Measurements from ENCODE around the gene RRBP1.

Gene RRBP1

GRCh38 chr20:17608701-17609497 lies 73.1 kb downstream of the RRBP1 start:
- no peak for DNase-seq

DNA sequence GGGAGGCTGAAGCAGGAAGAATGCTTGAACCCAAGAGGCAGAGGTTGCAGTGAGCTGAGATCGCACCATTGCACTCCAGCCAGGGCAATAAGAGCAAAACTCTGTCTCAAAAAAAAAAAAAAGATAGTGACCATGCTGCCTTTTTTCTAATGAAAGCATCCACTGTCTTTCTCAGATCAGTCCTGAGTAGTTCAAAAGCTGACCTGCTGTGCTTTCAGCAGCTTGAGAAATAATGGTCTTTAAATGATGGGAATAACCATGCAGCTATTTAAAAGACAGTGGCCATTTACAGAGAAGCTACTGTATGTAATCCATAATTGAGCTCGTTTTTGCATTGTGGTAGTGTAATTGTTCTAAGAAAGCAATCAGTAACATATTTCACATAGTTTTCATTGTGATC lies 76.0 kb downstream of the RRBP1 start:
- DNase-seq, result no peak

- no peak for DNase-seq
Observed at GRCh38 chr20:17605131-17605660, 76.8 kb downstream of the RRBP1 start.

- no peak for DNase-seq
Observed at GRCh38 chr20:17602493-17602892, 79.5 kb downstream of the RRBP1 start.

DNA sequence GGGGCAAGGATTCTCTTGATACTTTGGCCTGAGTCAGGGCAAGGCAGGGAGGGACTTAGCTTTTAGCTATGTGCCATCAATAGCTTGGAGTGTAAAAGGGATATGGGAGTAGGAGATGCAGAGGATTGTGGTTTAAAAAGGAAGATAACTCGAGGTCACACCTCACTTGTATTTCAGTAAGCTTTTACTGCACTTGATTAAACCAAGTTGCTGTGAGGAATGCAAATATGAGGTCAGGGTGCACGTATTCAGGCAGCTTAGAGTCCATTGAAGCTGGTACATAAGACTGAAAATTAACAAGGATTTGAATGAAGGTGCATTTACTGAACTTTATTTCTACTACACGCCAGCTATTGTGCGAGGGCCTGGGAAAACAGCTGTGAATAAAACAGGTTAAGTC lies 80.1 kb downstream of the RRBP1 start:
- no peak for DNase-seq

GRCh38 chr20:17598013-17598550 lies 84.0 kb downstream of the RRBP1 start:
- no peak for DNase-seq

- DNase-seq, result no peak
Observed at GRCh38 chr20:17595856-17596255, 86.2 kb downstream of the RRBP1 start.

DNA sequence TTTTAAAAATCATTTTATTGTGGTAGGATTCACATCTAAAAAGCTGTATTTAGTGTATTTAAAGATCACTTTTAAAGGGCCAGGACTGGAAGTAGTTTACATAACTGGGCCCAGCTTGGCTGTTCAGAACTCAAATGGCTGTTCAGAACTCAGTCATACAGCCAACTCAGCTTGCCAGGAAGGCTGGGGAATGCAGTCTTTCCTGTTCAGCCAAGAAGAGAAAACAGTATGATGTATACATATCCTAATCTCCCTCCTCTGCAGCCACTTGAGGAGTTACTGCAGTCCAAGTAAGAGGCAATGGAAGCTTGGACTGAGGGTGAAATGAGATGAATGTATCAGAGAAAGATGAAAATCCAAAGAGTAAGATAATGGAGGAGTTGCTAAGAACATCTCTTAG lies 87.6 kb downstream of the RRBP1 start:
- DNase-seq, result no peak

DNA sequence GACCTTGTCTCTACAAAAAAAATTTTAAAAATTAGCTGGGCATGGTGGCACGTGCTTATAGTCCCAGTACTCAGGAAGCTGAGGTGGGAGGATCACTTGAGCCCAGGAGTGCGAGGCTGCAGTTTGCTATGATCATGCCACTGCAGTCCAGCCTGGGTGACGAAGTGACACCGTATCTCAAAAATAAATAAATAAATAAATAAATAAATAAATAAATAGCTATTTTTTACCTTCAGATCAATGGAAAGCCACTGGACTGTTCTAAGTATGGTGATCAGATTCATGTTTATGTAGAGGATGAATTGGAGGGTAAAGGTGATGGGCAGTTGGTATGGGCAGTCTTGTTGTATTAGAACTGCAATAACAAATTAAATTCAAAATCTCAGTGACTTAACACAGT lies 88.1 kb downstream of the RRBP1 start:
- DNase-seq, result no peak

DNA sequence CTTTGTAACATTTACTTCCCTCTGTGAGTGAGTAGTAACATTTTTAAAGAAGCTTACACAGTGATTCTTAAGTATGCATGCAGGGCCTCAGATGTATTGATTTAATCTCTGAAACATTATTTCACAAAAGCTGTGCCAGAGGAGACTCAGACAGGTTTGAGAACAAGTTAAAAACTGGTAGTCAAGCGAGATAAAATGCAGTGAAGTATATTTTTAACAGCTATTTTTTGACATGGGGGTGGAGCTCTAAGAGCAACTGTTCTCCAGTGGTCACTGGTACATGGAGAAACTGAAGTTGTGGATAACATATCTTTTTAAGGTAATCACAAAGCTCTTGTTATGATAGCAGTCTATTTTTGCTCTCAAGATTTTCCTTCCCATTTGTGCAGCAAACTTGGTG lies 91.8 kb downstream of the RRBP1 start:
- no peak for DNase-seq

DNA sequence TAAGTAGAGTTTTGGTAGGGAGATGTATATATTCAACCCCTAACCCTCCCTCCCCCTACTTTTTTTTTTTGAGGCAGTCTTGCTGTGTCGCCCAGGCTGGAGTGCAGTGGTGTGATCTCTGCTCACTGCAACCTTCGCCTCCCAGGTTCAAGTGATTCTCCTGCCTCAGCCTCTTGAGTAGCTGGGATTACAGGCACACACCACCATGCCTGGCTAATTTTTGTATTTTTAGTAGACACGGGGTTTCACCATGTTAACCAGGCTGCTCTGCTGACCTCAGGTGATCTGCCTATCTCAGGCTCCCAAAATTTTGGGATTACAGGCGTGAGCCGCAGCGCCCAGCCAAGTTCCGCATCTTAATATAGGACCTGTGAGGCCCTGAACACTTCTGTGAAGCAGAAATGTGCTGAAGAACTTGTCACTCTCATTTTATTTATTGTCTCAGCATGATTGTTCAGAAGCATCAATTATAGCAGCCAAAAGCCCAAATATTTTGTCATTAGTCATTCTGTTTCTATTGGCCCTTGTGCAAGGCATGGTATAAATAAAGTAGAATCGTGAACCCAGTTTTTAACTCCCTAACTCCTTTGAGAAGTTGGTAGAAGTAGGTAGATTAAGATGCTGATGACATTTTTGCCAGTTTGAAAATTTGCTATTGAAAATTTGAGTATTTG lies 92.7 kb downstream of the RRBP1 start:
- DNase-seq, result no peak

GRCh38 chr20:17587824-17588223 lies 94.2 kb downstream of the RRBP1 start:
- no peak for DNase-seq

DNA sequence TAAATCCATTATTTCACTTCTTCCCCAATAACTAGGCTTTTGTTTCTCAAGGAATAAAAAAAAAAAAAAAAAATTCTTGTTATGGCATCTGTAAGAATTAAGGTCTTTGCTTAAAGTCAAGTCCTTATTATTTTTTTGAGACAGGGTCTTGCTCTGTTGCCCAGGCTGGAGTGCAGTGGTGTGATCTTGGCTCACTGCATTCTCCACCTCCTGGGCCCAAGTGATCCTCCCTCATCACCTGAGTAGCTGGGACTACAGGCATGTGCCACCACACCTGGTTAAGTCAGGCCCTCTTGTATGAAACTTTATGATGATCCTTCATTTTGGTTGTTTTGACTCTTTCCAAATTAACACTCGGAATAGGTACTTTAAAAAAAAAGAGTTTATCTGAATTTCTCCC lies 94.9 kb downstream of the RRBP1 start:
- no peak for DNase-seq

GRCh38 chr20:17586250-17586649 lies 95.8 kb downstream of the RRBP1 start:
- no peak for DNase-seq

DNA sequence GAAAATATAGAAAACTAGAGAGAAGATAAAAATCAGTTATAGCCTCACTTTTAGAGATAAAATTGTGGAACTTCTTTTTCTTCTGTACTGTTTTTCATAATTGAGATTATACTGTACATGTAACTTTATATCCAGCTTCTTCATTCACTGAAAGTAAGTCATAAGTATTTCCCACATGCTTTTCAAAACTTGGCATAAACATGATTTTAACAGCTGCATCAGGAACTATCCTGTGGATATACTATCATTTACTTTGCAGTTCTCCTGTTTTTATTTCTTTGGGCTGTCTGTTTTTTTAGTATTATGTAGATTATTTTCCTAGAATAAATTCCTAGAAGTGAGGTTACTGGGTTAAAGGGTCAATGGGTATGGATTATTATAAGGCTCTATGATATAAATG lies 97.4 kb downstream of the RRBP1 start:
- no peak for DNase-seq

GRCh38 chr20:17583126-17583525 lies 98.9 kb downstream of the RRBP1 start:
- no peak for DNase-seq

DNA sequence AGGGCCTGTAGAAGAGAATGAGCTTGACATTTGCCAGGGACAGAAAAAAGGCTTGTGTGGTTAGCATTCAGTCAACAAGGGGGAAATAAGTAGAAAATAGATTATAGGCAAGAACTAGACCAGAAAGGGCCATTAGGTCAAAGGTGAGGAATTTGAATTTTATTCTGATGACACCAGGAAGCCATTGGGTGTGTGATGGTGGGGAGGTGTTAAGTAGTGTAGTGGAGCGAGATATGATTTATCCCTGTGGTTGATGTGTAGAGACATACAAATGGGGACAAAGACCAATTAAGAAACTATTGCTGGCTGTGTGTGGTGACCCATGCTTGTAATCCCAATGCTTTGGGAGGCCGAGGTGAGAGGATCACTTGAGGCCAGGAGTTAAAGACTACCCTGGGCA lies 101.1 kb downstream of the RRBP1 start:
- DNase-seq, result no peak

DNA sequence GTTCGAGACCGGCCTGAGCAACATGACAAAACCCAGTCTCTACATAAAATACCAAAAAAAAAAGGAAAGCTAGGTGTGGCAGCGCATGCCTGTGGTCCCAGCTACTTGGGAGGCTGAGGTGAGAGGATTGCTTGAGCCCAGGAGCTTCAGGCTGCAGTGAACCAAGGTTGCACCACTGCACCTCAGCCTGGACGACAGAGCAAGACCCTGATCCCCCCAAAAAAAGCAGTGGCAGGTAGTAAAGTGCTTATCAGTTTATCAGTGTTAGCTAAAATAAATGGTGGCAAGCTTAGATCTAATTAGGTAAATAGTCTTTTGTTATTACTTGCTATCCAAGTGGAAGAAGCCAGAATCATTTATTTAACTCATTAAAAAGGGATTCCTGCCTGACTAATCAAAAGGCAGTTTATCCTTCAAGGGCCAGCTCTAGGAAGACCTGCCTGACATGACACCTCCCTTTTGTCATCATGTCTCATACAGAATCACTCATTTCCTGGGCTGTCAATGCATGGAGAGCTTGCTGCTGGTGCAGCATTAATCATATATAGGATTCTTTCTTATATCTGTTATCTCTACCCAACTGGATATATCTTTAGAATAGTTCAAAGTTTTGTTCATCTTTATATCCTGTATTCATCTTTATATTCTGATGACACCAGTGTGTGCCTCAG lies 102.5 kb downstream of the RRBP1 start:
- DNase-seq, result no peak

GRCh38 chr20:17576215-17576614 lies 105.8 kb downstream of the RRBP1 start:
- no peak for DNase-seq

- no peak for DNase-seq
Observed at GRCh38 chr20:17573463-17573862, 108.6 kb downstream of the RRBP1 start.

DNA sequence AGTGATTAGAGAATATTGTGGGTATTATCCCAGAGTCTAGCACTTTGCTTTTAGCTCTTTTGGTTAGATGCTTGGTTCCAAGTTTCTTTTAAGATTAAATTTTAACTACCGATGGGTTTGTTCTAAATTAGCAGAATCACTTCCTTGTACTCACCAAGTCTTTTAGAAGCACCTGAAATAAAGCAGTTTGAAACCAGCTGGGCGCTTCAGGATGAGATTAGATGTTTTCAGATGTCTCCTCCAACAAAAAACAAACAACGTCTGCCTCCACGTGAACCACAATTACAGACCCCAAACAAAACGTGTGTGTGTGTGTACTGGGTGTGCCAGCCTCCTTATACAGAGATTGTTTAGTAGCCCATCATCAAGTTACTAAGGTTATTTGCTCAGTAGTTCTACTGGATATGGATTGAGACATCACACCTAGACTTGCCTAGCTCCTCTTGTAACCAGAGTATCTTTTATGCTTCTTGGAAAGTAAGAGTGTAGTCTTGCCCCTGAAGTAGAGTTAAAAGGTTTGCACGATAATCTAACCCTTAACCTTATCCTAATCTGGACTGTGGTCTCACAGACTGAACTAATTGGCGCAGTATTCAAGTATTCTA lies 109.9 kb downstream of the RRBP1 start:
- no peak for DNase-seq

- DNase-seq, result no peak
Observed at GRCh38 chr20:17571153-17571527, 110.9 kb downstream of the RRBP1 start.
